Testis (tissue), 3 donors: Measurements from ENCODE around the gene ASXL2. TPM values are rescaled to one million over a fixed set of nuclear protein-coding genes. Genes with fewer than 3 reads are reported as not detected.

Experiments
- DNase-seq: peaks from one replicate; pipeline ENCODE4 v3.0.0-alpha.2; 2019
- H3K27ac ChIP-seq, 2 donors: fragments of 200-600 bp; sonication (generic); one replicate each; pipeline ENCODE4 v1.5.1; 2019
- H3K27me3 ChIP-seq: fragments of 200-600 bp; sonication (generic); one replicate; pipeline ENCODE4 v1.5.1; 2019
- H3K36me3 ChIP-seq: fragments of 200-600 bp; sonication (generic); one replicate; pipeline ENCODE4 v1.5.1; 2017; ENCODE audit warnings: low read depth; ENCODE audit errors: missing control alignments
- H3K4me1 ChIP-seq: fragments of 200-600 bp; sonication (generic); one replicate; pipeline ENCODE4 v1.5.1; 2019
- H3K4me3 ChIP-seq, 2 donors: fragments of 200-600 bp; sonication (generic); one replicate each; pipeline ENCODE4 v1.5.1; 2017 to 2019
- H3K9me3 ChIP-seq: fragments of 200-600 bp; sonication (generic); one replicate; pipeline ENCODE4 v1.5.1; 2017
- CTCF ChIP-seq, 3 experiments: fragments of 450-650 bp in 2 of 3; fragments of 200-600 bp in 1 of 3; sonication (generic) in 1 of 3; IDR thresholded peaks; one replicate each; pipeline ENCODE4 v1.5.1; 2016 to 2019; ENCODE audit warnings: antibody characterized with exemption in 3 of 3, mild to moderate bottlenecking in 2 of 3, moderate library complexity in 1 of 3
- POLR2A ChIP-seq: fragments of 450-650 bp; IDR thresholded peaks from one replicate; pipeline ENCODE4 v1.6.1; 2017; ENCODE audit warnings: antibody characterized with exemption, mild to moderate bottlenecking, moderate library complexity
- WGBS, 2 donors: methylation state at CpG; one replicate each; pipeline ENCODE4 v1.1.5; 2018; 5-methylcytosine and 5-hydroxymethylcytosine counted together
- intact Hi-C: fragments of 100-400 bp; cut with DNase I; formaldehyde crosslinking; loops from one replicate; pipeline ENCODE4 v1.15.1; 2023; ENCODE audit warnings: low total_unique reads
- polyA plus RNA-seq: library from polyadenylated mRNA; stranded (reverse); fragments of 350-450 nt; fragmentation: Illumina TruSeq; extraction: RNeasy Lipid Tissue Mini Kit (QIAGEN cat#74804); gene quantifications from one replicate; pipeline ENCODE4 v1.2.3, GENCODE V29; 2014; ENCODE audit warnings: low read depth, low replicate concordance; ENCODE audit not compliant: insufficient read depth
- total RNA-seq, 2 donors: library from RNA; depleted of rRNA; stranded (reverse); fragments of >200 nt; gene quantifications; one replicate each; pipeline ENCODE4 v1.2.3, GENCODE V29; 2016

Gene ASXL2
- total and polyA plus RNA-seq, 3 donors from 2014 or later: 40.9 to 51.9 (median 43.3) TPM

- TF ChIP-seq CTCF (IDR thresholded peaks at IDR 0.05) (no peak), POLR2A (no peak)
- DNase-seq: no peak
- H3K27me3 ChIP-seq: no peaks in the 10 kb centered on the region
- no peaks in the 10 kb centered on the region for H3K4me1 ChIP-seq
- H3K36me3 ChIP-seq: no peaks in the 10 kb centered on the region
- H3K27ac ChIP-seq: no peak overlapping the region
- WGBS, 2 donors: 61 to 62% methylated on average over 9 of the region's 9 CpGs
- intact Hi-C loops: no loop called here
- peak overlapping the region; percentile 2 to 34 for H3K4me3 ChIP-seq
- H3K9me3 ChIP-seq: no peaks in the 10 kb centered on the region
Observed at GRCh38 chr2:25821225-25822056, 56.8 kb downstream of the ASXL2 start.

GRCh38 chr2:25819597-25820039 is 58.7 kb downstream of the ASXL2 start:
- no peak for DNase-seq
- intact Hi-C loops: no loop called here
- TF ChIP-seq POLR2A (no peak), CTCF (IDR thresholded peaks at IDR 0.05) (no peak)
- H3K27ac ChIP-seq: no peak overlapping the region
- H3K36me3 ChIP-seq: no peaks in the 10 kb centered on the region
- H3K4me3 ChIP-seq: no peak overlapping the region
- H3K4me1 ChIP-seq: no peaks in the 10 kb centered on the region
- no peaks in the 10 kb centered on the region for H3K27me3 ChIP-seq
- no peaks in the 10 kb centered on the region for H3K9me3 ChIP-seq

GRCh38 chr2:25817630-25818029 is 60.7 kb downstream of the ASXL2 start:
- Histone ChIP-seq H3K36me3 (no peaks in the 10 kb centered on the region), H3K27me3 (no peaks in the 10 kb centered on the region), H3K27ac (no peak overlapping the region), H3K4me1 (no peaks in the 10 kb centered on the region), H3K9me3 (no peaks in the 10 kb centered on the region), H3K4me3 (no peak overlapping the region)
- TF ChIP-seq POLR2A (no peak), CTCF (IDR thresholded peaks at IDR 0.05) (no peak)
- no peak for DNase-seq
- intact Hi-C loops: no loop called here

- TF ChIP-seq POLR2A (no peak), CTCF (IDR thresholded peaks at IDR 0.05) (no peak)
- Histone ChIP-seq H3K9me3 (no peaks in the 10 kb centered on the region), H3K27me3 (no peaks in the 10 kb centered on the region), H3K27ac (no peak overlapping the region), H3K4me1 (no peaks in the 10 kb centered on the region), H3K36me3 (no peaks in the 10 kb centered on the region), H3K4me3 (no peak overlapping the region)
- no peak for DNase-seq
- intact Hi-C loops: no loop called here
- 84 to 95% methylated on average over 3 of the region's 3 CpGs for WGBS, 2 donors
Observed at GRCh38 chr2:25817006-25817405, 61.3 kb downstream of the ASXL2 start.

GRCh38 chr2:25816249-25816648 is 62.0 kb downstream of the ASXL2 start:
- no peak for DNase-seq
- H3K4me1 ChIP-seq: no peaks in the 10 kb centered on the region
- 82 to 87% methylated on average over 6 of the region's 6 CpGs for WGBS, 2 donors
- TF ChIP-seq POLR2A (no peak), CTCF (IDR thresholded peaks at IDR 0.05) (no peak)
- H3K36me3 ChIP-seq: no peaks in the 10 kb centered on the region
- intact Hi-C loops: no loop called here
- H3K4me3 ChIP-seq: no peak overlapping the region
- H3K27me3 ChIP-seq: no peaks in the 10 kb centered on the region
- H3K27ac ChIP-seq: no peak overlapping the region
- no peaks in the 10 kb centered on the region for H3K9me3 ChIP-seq
